Hematopoietic multipotent progenitor cell treated with erythropoietin and hydrocortisone succinate and interleukin-3 and kit ligand, for 15 days (in vitro differentiated cells): ENCODE measurements around the gene GINS2.

Experiments
- DNase-seq: peaks from one replicate; pipeline ENCODE4 v3.0.0-alpha.2; 2015; ENCODE audit warnings: low spot score

GINS2 gene

GRCh38 chr16:85667261-85667660 lies 21.5 kb downstream of the GINS2 start:
- no peak for DNase-seq

- DNase-seq = no peak
These were observed 22.8 kb downstream of the GINS2 start for GRCh38 chr16:85665929-85666328.

- DNase-seq = no peak
These were observed 23.4 kb downstream of the GINS2 start for GRCh38 chr16:85665373-85665740.

GRCh38 chr16:85664580-85665372 lies 24.0 kb downstream of the GINS2 start:
- DNase-seq = no peak

DNA sequence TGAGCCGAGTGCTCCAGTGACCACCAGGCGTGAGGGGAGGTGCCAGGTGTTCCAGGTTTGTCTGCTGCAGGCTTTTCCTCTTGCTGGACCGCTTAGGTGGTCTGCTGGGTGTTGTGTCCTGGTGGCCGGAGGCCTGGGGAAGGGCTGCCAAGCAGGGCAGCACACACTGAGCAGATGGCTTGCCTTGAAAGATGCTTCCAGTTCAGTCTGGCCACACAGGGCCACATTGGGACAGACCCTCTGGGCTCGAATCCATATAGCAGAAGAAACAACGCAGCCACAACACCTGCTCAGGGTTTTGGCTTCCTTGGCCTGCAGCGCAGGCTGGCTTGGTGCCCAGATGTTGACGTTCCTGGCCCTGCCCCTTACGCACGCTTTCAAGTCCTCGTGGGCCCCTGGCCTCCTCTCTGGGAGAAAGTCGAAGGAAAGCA lies 24.8 kb downstream of the GINS2 start:
- DNase-seq = no peak

DNA sequence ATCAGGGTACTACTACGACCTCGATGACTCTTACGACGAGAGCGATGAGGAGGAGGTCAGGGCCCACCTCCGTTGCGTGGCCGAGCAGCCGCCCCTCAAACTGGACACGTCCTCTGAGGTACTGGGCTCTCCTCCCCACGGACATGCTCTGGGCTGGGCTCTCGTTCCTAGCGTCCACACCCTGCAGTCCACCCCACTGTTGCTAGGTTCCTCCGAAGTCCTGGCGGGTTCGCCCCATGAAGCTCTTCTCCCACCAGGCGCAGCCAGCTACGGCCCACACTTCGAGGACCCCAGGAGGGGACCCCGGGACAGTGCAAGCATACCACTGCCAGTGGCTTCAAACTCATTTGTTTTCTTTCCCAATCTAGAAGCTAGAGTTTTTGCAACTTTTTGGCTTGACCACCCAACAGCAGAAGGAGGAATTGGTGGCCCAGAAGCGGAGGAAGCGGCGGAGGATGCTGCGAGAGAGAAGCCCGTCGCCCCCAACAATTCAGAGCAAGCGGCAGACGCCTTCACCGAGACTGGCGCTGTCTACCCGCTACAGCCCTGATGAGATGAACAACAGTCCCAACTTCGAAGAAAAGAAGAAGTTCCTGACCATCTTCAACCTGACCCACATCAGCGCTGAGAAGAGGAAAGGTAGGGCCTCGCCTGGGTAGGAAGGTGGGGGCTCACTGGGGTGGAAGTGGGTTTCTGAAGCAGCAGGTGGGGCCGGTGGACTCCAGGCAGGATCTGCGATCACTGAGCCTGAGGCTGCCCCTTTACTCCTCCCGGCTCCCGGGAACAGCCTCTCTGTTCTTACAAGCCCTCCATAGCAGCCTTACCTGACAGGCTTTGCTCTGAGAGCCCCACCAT lies 25.6 kb downstream of the GINS2 start:
- no peak for DNase-seq

DNA sequence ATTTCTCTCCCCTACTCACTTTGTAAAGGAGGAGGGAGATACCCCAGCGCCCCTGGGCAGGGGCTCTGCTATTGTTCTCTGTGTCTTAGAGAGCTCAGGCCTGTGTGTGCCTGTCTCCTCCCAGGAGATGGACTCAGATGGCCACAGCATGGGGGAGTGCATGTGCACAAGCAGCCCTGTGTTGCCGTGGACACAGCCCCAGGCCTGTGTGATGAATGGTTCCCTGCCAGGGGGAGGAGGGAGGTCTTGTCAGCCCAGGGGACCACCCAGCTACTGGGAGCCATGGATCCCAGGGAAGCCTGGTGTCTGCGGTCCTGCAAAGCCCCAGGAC lies 26.3 kb downstream of the GINS2 start:
- DNase-seq = no peak

DNA sequence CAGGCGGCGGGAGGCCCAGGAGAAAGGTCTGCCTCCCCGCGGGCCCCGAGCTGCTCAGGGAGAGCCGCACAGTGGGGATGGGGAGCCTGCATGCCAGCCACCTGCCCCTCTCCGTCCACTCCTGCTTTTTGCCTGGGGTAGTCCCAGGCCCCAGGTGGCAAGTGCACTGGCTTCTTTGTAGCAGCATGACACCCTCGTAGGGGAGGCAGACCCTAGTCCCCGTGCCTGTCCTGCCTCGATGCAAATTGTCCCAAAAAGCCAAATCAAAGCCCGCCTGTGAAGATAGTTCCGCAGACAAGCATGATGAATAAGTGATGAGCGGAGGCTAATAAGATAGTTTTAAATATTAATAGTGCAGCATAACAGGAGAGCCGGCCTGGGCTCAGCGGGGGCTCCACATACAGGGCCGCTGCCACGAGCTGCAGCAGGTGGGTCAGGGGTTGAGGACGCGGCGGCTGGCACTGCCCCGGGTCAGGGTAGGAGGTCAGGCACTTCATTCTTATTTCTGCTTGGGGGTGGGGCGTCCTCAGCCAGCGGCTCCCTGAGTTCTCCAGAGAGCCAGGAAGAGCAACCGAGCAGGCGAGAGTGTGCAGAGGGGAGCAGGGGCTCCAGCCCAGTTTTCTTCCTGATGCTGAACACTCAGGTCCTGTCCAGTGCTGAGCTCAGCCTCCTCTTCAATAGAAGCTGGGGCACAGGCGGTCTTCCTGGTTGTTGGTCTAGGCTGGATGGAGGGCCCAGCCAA lies 26.8 kb downstream of the GINS2 start:
- DNase-seq = no peak

GRCh38 chr16:85660843-85661739 lies 27.7 kb downstream of the GINS2 start:
- DNase-seq = no peak

DNA sequence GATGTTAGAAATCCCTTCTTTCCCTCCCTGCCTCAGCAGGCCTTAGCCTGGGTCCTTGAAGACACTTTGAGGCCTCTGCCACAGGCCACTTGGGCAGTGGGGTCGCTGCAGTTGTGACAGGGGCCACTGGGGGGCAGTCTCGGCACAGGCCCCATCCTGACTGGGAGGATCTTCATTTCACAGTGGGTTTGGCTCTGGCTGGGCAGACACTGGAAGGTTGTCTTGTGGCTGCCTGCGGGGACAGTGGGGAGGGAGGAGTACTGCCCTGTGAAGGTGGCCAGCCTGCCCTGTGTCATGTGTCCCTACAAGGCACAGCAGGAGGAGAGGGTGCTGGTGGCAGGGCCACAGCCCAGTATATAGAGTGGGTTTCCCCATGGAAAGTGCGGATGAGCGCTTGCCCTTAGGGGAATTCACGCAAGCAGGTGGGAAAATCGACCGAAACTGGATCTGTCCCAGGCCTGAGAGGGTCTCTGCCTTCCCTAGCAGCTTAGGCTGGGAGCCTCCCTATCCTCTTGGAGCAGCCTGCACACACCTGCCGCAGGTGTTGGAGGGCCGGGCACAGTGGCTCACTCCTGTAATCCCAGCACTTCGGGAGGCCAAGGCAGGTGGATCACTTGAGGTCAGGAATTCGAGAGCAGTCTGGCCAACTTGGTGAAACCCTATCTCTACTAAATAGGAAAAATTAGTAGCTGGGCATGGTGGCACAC lies 28.8 kb downstream of the GINS2 start:
- peak; percentile 78 for DNase-seq

- DNase-seq = no peak
These were observed 29.4 kb downstream of the GINS2 start for GRCh38 chr16:85659336-85659735.

- no peak for DNase-seq
These were observed 30.0 kb downstream of the GINS2 start for GRCh38 chr16:85658504-85659326.

DNA sequence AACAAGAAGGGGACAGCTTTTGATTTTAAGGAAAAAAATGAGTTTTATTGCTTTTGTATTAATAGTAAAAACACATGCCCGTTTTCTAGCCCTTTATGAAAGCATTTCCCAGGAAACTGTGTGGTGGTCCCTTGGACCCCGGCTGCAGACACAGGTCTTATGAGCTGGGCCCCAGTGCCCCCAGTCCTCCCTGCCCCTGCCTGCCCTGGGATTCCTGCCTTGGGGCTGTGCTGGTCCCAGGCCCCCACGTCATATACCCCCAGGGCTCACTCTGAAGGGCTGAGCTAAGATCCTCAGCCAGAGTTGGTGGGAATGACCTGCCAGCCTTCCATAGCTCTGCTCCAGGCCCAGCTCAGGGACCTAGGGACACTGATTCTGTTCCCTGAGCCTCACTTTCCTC lies 30.8 kb downstream of the GINS2 start:
- no peak for DNase-seq

GRCh38 chr16:85657267-85657650 lies 31.5 kb downstream of the GINS2 start:
- no peak for DNase-seq

DNA sequence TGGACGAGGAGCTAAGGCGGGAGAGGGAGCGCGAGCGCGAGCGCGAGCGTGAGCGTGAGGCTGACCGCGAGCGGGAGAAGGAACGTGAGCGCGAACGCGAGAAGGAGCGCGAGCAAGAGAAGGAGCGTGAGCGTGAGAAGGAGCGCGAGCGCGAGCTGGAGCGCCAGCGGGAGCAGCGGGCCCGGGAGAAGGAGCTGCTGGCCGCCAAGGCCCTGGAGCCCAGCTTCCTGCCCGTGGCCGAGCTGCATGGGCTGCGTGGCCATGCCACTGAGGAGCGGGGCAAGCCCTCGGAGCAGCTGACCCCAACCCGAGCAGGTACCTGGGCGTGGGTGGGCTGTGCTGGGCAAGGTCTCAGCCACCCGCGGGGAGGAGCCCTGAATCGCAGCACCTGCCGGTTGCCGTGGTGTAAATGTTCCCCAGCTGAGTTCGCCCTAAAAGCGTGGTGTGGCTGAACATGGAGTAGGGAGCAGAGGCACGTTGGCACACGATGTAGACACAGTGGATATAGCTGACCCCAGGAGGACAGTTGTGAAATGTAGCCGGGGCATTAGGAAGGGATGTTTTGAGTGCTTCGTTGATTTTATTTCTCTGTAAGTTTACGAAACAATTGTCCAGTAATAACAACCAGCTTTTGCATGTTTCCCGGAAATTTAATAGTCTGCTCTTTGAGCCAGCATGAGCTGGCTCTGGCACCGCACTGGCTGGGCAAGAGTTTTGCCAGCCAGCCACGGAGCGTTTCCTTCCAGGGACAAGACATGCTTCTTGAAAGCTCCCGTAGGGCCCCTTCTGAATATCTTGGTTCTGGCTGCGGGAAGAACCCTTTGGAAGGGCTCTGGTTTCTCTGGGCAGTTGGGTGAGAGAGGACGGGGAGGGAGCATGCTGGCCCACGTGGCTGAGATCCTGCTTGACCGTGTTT lies 32.1 kb downstream of the GINS2 start:
- DNase-seq = no peak

GRCh38 chr16:85655216-85656129 lies 33.3 kb downstream of the GINS2 start:
- no peak for DNase-seq

GRCh38 chr16:85654251-85655095 lies 34.3 kb downstream of the GINS2 start:
- no peak for DNase-seq
